ENCODE measurements around the gene RXRA. TPM values are rescaled to one million over a fixed set of nuclear protein-coding genes. Genes with fewer than 3 reads are reported as not detected.

RXRA gene
- total and polyA plus RNA-seq, 2 donors (not counting 3 experiments of a cell fraction or from before 2014, with no cell fraction given) = 15.4 to 37.4 TPM

DNA sequence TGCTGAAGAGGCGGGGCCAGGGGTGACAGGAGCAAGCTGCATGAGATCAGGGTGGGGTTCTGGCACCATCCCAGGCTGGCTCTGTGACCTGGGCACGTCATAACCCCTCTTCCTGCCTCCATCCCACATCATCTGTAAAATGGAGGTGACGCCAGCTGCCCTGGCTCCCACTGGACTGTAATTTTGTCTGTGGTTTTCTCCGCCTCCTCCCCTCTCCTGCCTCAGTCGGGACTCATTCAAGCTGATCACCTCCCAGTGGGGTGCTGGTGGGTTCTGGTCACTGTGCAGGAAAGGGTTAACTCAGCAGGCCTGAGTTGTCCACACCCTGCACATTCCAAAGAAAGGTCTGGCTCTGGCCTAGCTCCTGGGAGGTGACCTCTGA lies 128.2 kb downstream of the RXRA start:
- CTCF ChIA-PET = interaction anchor here (2.2 kb wide), 1 partner anchor 188 kb away, joined by 7 read pairs; no protein-coding TSS in a partner anchor
- Histone ChIP-seq H3K27me3 (ENCODE audit: control insufficient read depth in 2 of 2, insufficient read depth in 2 of 2, low read length in 2 of 2) (no peaks in the 10 kb centered on the region), H3K4me2 (ENCODE audit: insufficient read depth, low read length) (no peak overlapping the region), H3K36me3 (ENCODE audit: control insufficient read depth in 2 of 2, extremely low read depth in 1 of 2, insufficient read depth in 2 of 2, low read length in 2 of 2) (no peaks in the 10 kb centered on the region), H3K9me1 (replicated peaks; ENCODE audit: control insufficient read depth, extremely low read depth, insufficient read depth, low read length) (no peaks in the 10 kb centered on the region), H3K4me1 (ENCODE audit: control insufficient read depth, extremely low read depth, insufficient read depth, low read length) (peaks cover 19% of the 10 kb centered on the region), H2AFZ (ENCODE audit: low read depth, low read length) (no peak overlapping the region), H3K9ac (replicated peaks; ENCODE audit: extremely low read depth, insufficient read depth, low read length) (no peak overlapping the region), H3K79me2 (ENCODE audit: control insufficient read depth, insufficient read depth, low read length) (no peaks in the 10 kb centered on the region), H4K20me1 (replicated peaks; ENCODE audit: control insufficient read depth, extremely low read depth, insufficient read depth, low read length) (no peaks in the 10 kb centered on the region), H3K4me3 (replicated peaks in 1 of 3; ENCODE audit: insufficient read depth in 1 of 3, low read depth in 1 of 3, low read length in 3 of 3) (no peak overlapping the region), H3K9me3 (replicated peaks; ENCODE audit: control insufficient read depth, insufficient read depth, low read length) (no peaks in the 10 kb centered on the region), H3K27ac (ENCODE audit: insufficient read depth, low read depth, low read length) (no peak overlapping the region)
- FAIRE-seq (no peak), DNase-seq (ENCODE audit: low read depth, low spot score) (no peak)
- BruUV-seq (replicated peaks) = no TSS peak
- intact Hi-C loops (cut with micrococcal nuclease) = no loop called here
- dilution Hi-C loops (cut with MboI; ENCODE audit: extremely low pct_ligation_motif_present, low sequenced_read_pairs) = no loop called here
- POLR2A ChIA-PET = no interaction called here
- TF ChIP-seq GATA2 (IDR thresholded peaks at IDR 0.05; ENCODE audit: insufficient read depth, insufficient read length, low read depth, low read length) (no peak), POLR2AphosphoS5 (IDR thresholded peaks at IDR 0.05; ENCODE audit: insufficient read depth, low read depth, low read length) (no peak)

DNA sequence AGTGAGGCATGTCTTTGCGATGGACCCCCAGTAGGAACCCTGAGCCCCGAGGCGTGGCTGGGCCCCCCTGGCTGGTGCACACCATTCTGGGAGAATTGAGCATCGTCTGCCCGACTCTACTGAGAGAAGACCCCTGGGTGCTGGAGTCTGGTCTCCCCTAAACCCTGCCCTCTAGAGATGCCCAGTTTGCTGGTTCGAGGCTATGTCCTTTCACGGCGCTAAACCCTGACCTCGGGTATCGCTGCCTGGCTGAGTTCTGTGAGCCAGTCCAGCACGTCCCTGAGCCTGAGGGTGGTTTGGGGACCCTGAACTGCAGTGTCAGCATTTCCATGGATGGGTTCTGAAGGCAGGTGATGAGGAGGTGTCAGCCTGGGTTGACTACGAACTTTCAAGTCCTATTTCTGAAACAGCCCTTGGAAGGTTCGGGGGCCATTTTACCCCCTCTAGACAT lies 128.8 kb downstream of the RXRA start:
- POLR2A ChIA-PET = no interaction called here
- dilution Hi-C loops (cut with MboI; ENCODE audit: extremely low pct_ligation_motif_present, low sequenced_read_pairs) (no loop called here), intact Hi-C loops (cut with micrococcal nuclease) (loop anchor here (5.0 kb wide), 1 partner anchor 622 kb away; no protein-coding TSS in a partner anchor)
- peak overlapping the region; percentile 99 for H3K27ac ChIP-seq (ENCODE audit: insufficient read depth, low read depth, low read length)
- peak overlapping the region; percentile 86 for H3K9ac ChIP-seq (replicated peaks; ENCODE audit: extremely low read depth, insufficient read depth, low read length)
- no peak overlapping the region for H2AFZ ChIP-seq (ENCODE audit: low read depth, low read length)
- H3K36me3 ChIP-seq (ENCODE audit: control insufficient read depth in 2 of 2, extremely low read depth in 1 of 2, insufficient read depth in 2 of 2, low read length in 2 of 2) = no peaks in the 10 kb centered on the region
- H3K79me2 ChIP-seq (ENCODE audit: control insufficient read depth, insufficient read depth, low read length) = no peaks in the 10 kb centered on the region
- no peaks in the 10 kb centered on the region for H3K27me3 ChIP-seq (ENCODE audit: control insufficient read depth in 2 of 2, insufficient read depth in 2 of 2, low read length in 2 of 2)
- BruUV-seq (replicated peaks) = no TSS peak
- TF ChIP-seq, protein P1, sequence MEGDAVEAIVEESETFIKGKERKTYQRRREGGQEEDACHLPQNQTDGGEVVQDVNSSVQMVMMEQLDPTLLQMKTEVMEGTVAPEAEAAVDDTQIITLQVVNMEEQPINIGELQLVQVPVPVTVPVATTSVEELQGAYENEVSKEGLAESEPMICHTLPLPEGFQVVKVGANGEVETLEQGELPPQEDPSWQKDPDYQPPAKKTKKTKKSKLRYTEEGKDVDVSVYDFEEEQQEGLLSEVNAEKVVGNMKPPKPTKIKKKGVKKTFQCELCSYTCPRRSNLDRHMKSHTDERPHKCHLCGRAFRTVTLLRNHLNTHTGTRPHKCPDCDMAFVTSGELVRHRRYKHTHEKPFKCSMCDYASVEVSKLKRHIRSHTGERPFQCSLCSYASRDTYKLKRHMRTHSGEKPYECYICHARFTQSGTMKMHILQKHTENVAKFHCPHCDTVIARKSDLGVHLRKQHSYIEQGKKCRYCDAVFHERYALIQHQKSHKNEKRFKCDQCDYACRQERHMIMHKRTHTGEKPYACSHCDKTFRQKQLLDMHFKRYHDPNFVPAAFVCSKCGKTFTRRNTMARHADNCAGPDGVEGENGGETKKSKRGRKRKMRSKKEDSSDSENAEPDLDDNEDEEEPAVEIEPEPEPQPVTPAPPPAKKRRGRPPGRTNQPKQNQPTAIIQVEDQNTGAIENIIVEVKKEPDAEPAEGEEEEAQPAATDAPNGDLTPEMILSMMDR (IDR thresholded peaks at IDR 0.05; ENCODE audit: extremely low read depth in 1 of 2, insufficient read depth in 1 of 2, low read depth in 1 of 2, low read length in 2 of 2) = no peak
- TF ChIP-seq JUN (IDR thresholded peaks at IDR 0.05; ENCODE audit: borderline replicate concordance, insufficient read depth, insufficient read length, low read depth) (no peak), EZH2 (IDR thresholded peaks at IDR 0.05; ENCODE audit: borderline replicate concordance, low read depth, low read length, severe bottlenecking) (no peak), POLR2AphosphoS5 (IDR thresholded peaks at IDR 0.05; ENCODE audit: insufficient read depth, low read depth, low read length) (no peak), FOS (IDR thresholded peaks at IDR 0.05; ENCODE audit: borderline replicate concordance, insufficient read depth, low read length) (no peak), MYC (IDR thresholded peaks at IDR 0.05; ENCODE audit: low read depth, low read length) (no peak), GATA2 (IDR thresholded peaks at IDR 0.05; ENCODE audit: insufficient read depth, insufficient read length, low read depth, low read length) (no peak), POLR2A (IDR thresholded peaks at IDR 0.05; ENCODE audit: low read depth, low read length) (no peak)
- TF ChIP-seq, protein P2, sequence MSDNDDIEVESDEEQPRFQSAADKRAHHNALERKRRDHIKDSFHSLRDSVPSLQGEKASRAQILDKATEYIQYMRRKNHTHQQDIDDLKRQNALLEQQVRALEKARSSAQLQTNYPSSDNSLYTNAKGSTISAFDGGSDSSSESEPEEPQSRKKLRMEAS (IDR thresholded peaks at IDR 0.05; ENCODE audit: insufficient read depth, insufficient read length) = no peak
- H3K9me3 ChIP-seq (replicated peaks; ENCODE audit: control insufficient read depth, insufficient read depth, low read length) = no peaks in the 10 kb centered on the region
- peaks cover 19% of the 10 kb centered on the region for H3K4me1 ChIP-seq (ENCODE audit: control insufficient read depth, extremely low read depth, insufficient read depth, low read length)
- no peak overlapping the region for H3K4me3 ChIP-seq (replicated peaks in 1 of 3; ENCODE audit: insufficient read depth in 1 of 3, low read depth in 1 of 3, low read length in 3 of 3)
- FAIRE-seq (no peak), DNase-seq (ENCODE audit: low read depth, low spot score) (no peak)
- no peak overlapping the region for H3K4me2 ChIP-seq (ENCODE audit: insufficient read depth, low read length)
- CTCF ChIA-PET = no interaction called here
- H4K20me1 ChIP-seq (replicated peaks; ENCODE audit: control insufficient read depth, extremely low read depth, insufficient read depth, low read length) = no peaks in the 10 kb centered on the region
- no peaks in the 10 kb centered on the region for H3K9me1 ChIP-seq (replicated peaks; ENCODE audit: control insufficient read depth, extremely low read depth, insufficient read depth, low read length)

Data from endothelial cell of umbilical vein (primary cell).